Osteoblast (primary cell): Measurements from ENCODE around the gene AZGP1. TPM values are rescaled to one million over a fixed set of nuclear protein-coding genes. Genes with fewer than 3 reads are reported as not detected.

Experiments
- DNase-seq: peaks from one replicate; pipeline ENCODE4 v3.0.0; 2011; ENCODE audit warnings: low spot score, mixed read lengths; ENCODE audit not compliant: insufficient read length; ENCODE audit errors: missing footprints
- H2AFZ ChIP-seq: 2 replicates; pipeline ENCODE4 v1.6.0; 2011; ENCODE audit warnings: mild to moderate bottlenecking, low read length
- H3K27ac ChIP-seq: 2 replicates; pipeline ENCODE4 v1.5.1; 2011; ENCODE audit warnings: mild to moderate bottlenecking, low read depth, low read length, moderate library complexity
- H3K27me3 ChIP-seq: 2 replicates; pipeline ENCODE4 v1.6.0; 2012; ENCODE audit warnings: mild to moderate bottlenecking, control low read depth, inconsistent platforms, low read length, moderate library complexity; ENCODE audit not compliant: insufficient read depth
- H3K36me3 ChIP-seq: 2 replicates; pipeline ENCODE4 v1.5.1; 2011; ENCODE audit warnings: mild to moderate bottlenecking, low read length, control low read depth, moderate library complexity; ENCODE audit not compliant: insufficient read depth
- H3K4me1 ChIP-seq: 2 replicates; pipeline ENCODE4 v1.5.1; 2011; ENCODE audit warnings: mild to moderate bottlenecking, low read length, control low read depth, moderate library complexity; ENCODE audit not compliant: insufficient read depth
- H3K4me2 ChIP-seq: 2 replicates; pipeline ENCODE4 v1.6.0; 2011; ENCODE audit warnings: mild to moderate bottlenecking, low read length; ENCODE audit not compliant: insufficient read depth
- H3K4me3 ChIP-seq: fragments of 200-600 bp; sonication (generic); 3 replicates; pipeline ENCODE4 v1.5.1; 2012; ENCODE audit warnings: mild to moderate bottlenecking, low read length, inconsistent platforms; ENCODE audit not compliant: insufficient read depth
- H3K79me2 ChIP-seq: 2 replicates; pipeline ENCODE4 v1.6.0; 2012; ENCODE audit warnings: mild to moderate bottlenecking, low read length, control low read depth, inconsistent platforms; ENCODE audit not compliant: insufficient read depth
- H3K9me3 ChIP-seq: 2 replicates; pipeline ENCODE4 v1.5.1; 2011; ENCODE audit warnings: low read depth, low read length, control low read depth
- H4K20me1 ChIP-seq: 2 replicates; pipeline ENCODE4 v1.6.0; 2012; ENCODE audit warnings: mild to moderate bottlenecking, low read length, control low read depth; ENCODE audit not compliant: insufficient read depth
- CTCF ChIP-seq: IDR thresholded peaks from 2 replicates; pipeline ENCODE4 v1.5.1; 2011; ENCODE audit warnings: mild to moderate bottlenecking, low read depth, low read length, moderate library complexity; ENCODE audit errors: extremely low read depth
- total RNA-seq: library from RNA; depleted of rRNA; stranded (reverse); fragments of >200 nt; gene quantifications from 2 replicates; pipeline ENCODE4 v1.2.3, GENCODE V29; 2012

Gene AZGP1
- total RNA-seq, 1 donor = not detected

- H3K4me3 ChIP-seq = no peak overlapping the region
- no peaks in the 10 kb centered on the region for H3K9me3 ChIP-seq
- TF ChIP-seq CTCF = no peak
- H3K79me2 ChIP-seq = no peaks in the 10 kb centered on the region
- H3K4me1 ChIP-seq = peaks cover 7% of the 10 kb centered on the region
- H2AFZ ChIP-seq = no peak overlapping the region
- H3K4me2 ChIP-seq = no peak overlapping the region
- no peak for DNase-seq
- peaks cover 29% of the 10 kb centered on the region for H3K27me3 ChIP-seq
- no peaks in the 10 kb centered on the region for H4K20me1 ChIP-seq
- H3K27ac ChIP-seq = no peak overlapping the region
- H3K36me3 ChIP-seq = no peaks in the 10 kb centered on the region
These were observed 47.6 kb downstream of the AZGP1 start for GRCh38 chr7:99928188-99928587.

- H3K4me1 ChIP-seq = peaks cover 7% of the 10 kb centered on the region
- H4K20me1 ChIP-seq = no peaks in the 10 kb centered on the region
- H3K4me2 ChIP-seq = no peak overlapping the region
- DNase-seq = no peak
- no peak for TF ChIP-seq CTCF
- no peaks in the 10 kb centered on the region for H3K9me3 ChIP-seq
- H2AFZ ChIP-seq = no peak overlapping the region
- no peaks in the 10 kb centered on the region for H3K36me3 ChIP-seq
- H3K27me3 ChIP-seq = peaks cover 25% of the 10 kb centered on the region
- no peak overlapping the region for H3K27ac ChIP-seq
- H3K79me2 ChIP-seq = no peaks in the 10 kb centered on the region
- H3K4me3 ChIP-seq = no peak overlapping the region
These were observed 48.3 kb downstream of the AZGP1 start for GRCh38 chr7:99927536-99927935.

- no peak for TF ChIP-seq CTCF
- H2AFZ ChIP-seq = no peak overlapping the region
These were observed 49.5 kb downstream of the AZGP1 start for GRCh38 chr7:99926321-99926720.

GRCh38 chr7:99923200-99923599 lies 52.6 kb downstream of the AZGP1 start:
- Histone ChIP-seq H4K20me1 (peaks cover 5% of the 10 kb centered on the region), H3K36me3 (no peaks in the 10 kb centered on the region), H3K4me2 (no peak overlapping the region), H3K9me3 (no peaks in the 10 kb centered on the region), H3K27ac (no peak overlapping the region), H3K4me3 (no peak overlapping the region), H2AFZ (no peak overlapping the region), H3K27me3 (peaks cover 15% of the 10 kb centered on the region), H3K4me1 (peaks cover 10% of the 10 kb centered on the region), H3K79me2 (peaks cover 11% of the 10 kb centered on the region)
- TF ChIP-seq CTCF = no peak
- no peak for DNase-seq

More at GRCh38 chr7:99926321-99926720, 49.5 kb downstream of the AZGP1 start:
- Histone ChIP-seq H3K27me3 (peaks cover 25% of the 10 kb centered on the region), H3K27ac (no peak overlapping the region), H3K79me2 (no peaks in the 10 kb centered on the region), H3K4me1 (peaks cover 7% of the 10 kb centered on the region), H3K4me3 (no peak overlapping the region), H3K36me3 (no peaks in the 10 kb centered on the region), H4K20me1 (no peaks in the 10 kb centered on the region), H3K4me2 (no peak overlapping the region), H3K9me3 (no peaks in the 10 kb centered on the region)
- no peak for DNase-seq
